ENCODE measurements around the gene IKZF2.

DNA sequence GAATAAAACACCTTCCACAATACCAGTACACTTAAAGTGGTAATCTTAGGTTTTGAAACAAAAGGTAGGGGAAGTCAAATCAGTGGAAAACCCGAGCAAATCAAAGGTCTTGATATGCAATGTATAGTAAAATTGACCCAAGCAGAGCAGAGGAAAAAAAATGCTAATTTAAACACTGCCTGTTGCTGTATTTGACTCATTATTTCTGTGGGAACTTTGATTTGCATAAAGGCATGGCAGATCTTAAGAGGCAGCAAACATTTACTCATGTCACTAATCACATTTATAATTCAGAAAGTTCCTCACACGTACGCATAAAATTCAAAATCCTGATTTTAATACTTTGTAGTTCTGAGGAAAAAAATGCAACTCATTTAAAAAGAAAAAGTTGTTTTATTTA, 64.4 kb downstream of the IKZF2 start:
- TF ChIP-seq, protein P1, sequence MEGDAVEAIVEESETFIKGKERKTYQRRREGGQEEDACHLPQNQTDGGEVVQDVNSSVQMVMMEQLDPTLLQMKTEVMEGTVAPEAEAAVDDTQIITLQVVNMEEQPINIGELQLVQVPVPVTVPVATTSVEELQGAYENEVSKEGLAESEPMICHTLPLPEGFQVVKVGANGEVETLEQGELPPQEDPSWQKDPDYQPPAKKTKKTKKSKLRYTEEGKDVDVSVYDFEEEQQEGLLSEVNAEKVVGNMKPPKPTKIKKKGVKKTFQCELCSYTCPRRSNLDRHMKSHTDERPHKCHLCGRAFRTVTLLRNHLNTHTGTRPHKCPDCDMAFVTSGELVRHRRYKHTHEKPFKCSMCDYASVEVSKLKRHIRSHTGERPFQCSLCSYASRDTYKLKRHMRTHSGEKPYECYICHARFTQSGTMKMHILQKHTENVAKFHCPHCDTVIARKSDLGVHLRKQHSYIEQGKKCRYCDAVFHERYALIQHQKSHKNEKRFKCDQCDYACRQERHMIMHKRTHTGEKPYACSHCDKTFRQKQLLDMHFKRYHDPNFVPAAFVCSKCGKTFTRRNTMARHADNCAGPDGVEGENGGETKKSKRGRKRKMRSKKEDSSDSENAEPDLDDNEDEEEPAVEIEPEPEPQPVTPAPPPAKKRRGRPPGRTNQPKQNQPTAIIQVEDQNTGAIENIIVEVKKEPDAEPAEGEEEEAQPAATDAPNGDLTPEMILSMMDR (IDR thresholded peaks at IDR 0.05), result no peak
- TF ChIP-seq POLR2AphosphoS5 (IDR thresholded peaks at IDR 0.05) (no peak), POLR2A (IDR thresholded peaks at IDR 0.05) (no peak)
